GM10847 (cell line): ENCODE results near the gene S1PR3.

Source experiments
- POLR2A ChIP-seq: IDR thresholded peaks from 2 replicates; pipeline ENCODE4 v1.6.1; 2011; ENCODE audit not compliant: insufficient read length; ENCODE audit errors: extremely low read depth

Gene S1PR3

DNA sequence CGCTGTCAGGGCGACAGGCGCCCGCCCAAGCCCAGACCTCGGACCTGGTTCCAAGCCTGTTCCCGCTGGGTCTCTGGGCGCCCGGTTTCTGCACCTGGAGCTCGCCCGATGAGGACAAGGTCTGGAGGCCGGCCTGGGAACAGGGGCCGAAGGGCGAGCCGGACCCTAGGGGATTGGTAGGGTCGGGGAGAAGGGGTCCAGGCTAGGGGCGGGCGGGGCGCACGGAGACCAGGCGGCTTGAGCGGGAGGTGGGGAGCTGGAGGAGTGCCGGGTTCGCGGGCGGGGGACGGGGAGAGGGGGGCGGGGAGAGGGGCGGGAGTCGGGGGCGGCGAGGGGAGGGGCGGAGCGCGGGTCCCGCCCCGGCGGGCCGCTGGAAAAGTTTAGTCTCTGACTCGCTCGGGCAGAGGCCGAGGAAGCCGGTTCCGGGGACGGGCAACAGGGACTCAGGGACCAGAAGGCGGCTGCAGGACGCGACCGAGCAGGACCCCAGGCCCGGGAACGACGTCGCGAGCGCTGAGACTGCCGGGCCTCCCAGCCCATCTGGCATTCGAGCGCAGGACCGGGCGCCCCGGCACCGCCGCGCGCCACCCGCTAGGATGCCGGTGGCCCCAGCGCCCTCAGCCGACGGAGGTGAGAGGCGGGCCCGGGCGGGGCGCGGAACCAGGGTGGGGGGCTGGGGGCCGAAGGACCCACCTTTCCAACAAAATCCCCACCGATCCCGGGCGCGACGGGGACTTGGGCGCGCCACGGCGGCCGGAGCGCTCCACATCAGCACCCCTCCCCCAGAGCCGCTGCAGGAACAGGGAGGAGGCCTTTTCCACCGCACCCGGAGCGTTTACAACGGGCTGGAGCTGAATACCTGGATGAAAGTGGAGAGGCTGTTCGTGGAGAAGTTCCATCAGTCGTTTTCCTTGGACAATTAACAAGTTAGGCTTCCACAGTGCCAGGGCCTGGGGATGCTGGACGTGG is at the start of gene S1PR3:
S1PR3 (plus strand) TSS at position 403 of the 969 bp plus-strand sequence. CDS start 9,733 bp downstream, outside the sequence.
- TF ChIP-seq POLR2A: no peak

DNA sequence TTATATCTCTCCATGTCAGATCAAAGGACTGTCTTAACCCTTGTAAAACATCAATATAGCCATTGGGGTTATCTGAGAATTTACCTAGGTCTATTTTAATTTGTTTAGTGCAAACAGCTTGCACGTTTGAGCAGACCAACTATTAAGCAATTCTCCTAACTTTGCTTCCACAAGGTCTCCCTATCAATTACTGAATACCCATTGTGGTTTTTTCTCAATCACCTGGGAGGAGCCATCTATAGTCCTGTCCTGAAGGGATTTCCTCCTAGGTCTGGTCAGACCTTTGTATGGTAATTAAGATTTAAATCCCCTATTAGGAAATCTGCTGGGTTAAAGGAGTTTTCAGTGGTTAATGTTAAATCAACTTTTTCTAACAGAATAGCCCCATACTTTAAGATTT is 48.9 kb upstream of the S1PR3 start:
- TF ChIP-seq POLR2A: no peak

DNA sequence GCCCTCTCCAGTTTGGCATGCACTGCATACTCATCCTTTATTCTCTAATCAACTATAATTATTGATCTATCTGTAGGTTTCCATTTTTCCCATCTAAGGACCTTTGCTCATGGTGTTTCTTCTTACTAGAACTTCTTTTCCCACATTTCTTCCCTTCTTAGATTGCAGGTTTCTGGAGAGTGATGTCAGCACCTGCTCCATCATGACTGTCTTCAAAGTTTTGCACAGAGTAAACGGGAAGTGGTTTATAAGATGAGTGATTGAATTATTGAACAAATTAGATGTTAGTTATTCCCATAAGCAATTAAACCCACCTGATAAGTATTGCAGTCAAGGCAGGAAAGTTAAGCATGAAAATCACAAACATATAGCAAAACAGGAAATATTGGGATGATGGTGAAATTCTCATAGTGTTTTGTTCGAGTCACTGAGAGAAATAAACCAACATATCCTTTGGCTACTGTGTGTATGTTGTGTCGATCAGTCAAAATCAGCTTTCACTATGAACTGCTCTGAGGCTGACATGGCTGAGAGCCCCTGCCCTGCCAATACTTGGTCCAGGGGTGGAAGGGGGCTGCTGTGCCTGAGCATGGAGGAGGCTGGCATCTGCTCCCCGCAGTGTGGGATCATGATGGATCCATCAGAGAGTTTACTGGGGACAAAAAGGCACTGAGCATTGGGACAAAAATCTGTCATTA is 45.5 kb upstream of the S1PR3 start:
- no peak for TF ChIP-seq POLR2A

DNA sequence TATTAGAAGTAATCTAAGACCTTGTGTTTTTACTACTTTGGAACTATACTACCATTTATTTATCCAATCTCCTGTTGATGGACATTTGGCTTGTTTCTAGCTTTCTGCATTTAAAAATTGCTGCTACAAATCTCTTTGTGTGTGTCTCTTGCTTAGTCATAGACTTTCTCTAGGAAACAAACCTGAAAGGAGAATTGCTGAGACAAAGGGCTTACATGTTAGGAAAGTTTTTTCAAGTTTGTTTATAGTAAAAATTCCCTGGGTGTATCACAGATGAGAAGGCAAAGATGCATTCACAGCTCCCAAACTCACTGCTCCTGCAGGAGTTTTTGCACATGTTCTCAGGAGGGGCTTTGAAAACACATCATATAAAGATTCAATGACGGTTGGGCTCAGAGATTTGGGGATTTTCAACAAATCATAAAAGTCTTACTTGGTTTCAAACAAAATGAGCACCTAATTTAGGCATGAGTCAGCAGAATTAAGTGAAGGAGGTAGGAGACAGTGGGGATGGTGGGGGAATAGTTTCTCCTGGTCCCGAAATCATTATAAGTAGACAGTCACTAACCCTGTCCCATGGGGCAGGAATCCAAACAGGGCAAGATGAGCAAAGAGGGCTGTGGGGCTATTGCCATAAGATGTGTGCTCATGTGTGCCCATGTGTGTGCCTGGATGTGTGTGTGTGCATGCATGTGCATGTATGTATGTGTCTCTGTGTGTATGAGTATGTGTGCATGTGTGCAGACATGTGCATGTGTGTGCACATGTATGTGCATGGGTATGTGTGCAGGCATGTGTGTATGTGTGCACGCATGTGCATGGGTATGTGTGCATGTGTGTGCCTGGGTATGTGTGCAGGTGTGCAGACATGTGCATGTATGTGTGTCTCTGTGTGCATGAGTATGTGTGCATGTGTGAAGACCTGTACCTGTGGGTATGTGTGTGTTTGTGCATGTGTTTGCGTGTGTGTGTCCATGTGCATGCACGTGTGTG is 43.4 kb upstream of the S1PR3 start:
- no peak for TF ChIP-seq POLR2A

DNA sequence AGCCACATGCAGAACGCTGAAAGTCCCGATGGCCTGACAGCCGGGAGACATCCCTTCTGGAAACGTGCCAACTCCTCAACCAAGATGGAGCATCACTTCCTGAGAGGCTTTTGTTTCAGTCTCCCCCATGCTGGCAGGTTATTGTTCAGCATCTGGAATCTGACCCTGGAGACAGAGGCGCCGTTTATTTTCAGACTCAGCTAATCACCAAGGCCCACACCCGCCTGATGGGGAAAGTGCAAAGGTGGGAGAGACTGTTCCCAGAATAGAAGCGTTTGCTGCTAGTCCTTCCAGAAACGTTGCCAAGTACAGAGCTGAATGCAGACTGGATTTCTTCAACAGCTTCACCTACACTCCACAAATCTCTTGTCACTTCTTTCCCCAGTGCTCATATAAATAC is 41.8 kb upstream of the S1PR3 start:
- TF ChIP-seq POLR2A: no peak

DNA sequence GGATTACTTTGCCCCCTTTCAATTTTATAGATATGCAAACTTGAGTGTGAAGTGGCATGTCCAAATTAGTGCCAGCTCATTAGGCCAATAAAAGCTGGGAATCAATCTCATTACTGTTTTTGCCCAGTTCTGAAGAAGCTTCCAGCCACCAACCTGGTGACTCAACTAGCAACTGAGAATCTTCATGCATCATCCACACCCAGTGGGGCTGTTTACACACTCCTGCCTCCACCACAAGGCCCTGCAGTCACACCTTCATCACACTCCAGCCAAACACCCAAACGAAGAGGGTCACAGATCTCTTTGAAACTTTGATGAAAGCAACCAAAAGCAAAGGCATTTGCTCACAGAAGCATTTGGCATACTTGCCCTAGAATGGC is 41.3 kb upstream of the S1PR3 start:
- TF ChIP-seq POLR2A: no peak

DNA sequence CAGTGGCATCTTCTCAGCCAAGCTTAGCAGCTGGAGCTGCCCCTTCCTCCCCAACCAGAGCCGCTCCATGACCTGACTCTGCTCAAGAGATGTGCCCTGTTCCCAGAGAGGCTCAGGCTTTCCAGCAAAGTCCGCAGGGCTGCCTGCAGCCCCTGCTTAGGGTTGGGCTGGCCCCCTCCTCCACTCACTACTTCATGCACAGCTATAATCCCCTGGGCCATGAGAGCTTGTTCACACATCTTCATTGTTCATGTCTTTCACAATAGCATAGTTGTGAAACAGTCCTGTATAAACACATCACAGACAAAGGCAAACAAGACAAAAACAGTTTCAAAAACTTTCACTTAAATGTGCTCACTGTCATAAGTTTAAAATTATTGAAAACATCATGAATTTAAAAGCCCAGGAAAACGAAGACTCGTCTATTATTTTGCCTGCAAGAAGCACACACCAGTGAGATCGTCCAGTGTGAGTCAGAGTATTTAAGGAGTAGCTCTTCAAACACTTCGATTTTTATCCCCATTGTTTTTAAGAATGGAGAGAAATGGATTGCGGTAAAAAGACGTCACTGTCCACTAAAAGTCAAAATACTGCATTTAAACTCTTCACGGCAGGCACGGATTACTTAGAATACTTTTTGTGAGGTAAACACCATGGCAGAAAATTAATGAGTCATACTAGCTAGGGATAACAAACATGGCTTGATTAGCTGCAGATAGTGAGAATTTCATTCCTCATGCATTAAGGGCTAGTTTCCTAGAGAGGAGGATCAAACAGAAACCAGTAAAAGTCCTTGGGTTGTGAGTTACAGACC is 40.7 kb upstream of the S1PR3 start:
- no peak for TF ChIP-seq POLR2A

DNA sequence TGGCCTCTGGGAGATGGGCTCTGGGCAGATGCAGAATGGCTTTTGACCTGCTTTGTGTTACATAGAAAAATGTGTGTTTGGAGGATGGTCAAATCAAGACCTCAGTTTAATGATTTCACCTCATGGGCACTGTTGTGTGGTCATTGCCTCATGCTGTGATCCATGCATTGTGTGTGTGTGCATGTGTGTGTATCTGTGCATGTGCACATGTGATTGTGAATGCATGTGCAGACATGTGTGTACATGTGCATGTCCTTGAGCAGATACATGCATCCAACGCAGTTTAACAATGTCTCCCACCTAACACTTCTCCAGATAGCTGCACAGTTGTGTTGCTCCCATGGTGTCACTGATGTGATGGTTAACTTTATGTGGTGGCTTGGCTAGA is 40.1 kb upstream of the S1PR3 start:
- TF ChIP-seq POLR2A: no peak

GRCh38 chr9:88952086-88952615 is 39.1 kb upstream of the S1PR3 start:
- TF ChIP-seq POLR2A: no peak

DNA sequence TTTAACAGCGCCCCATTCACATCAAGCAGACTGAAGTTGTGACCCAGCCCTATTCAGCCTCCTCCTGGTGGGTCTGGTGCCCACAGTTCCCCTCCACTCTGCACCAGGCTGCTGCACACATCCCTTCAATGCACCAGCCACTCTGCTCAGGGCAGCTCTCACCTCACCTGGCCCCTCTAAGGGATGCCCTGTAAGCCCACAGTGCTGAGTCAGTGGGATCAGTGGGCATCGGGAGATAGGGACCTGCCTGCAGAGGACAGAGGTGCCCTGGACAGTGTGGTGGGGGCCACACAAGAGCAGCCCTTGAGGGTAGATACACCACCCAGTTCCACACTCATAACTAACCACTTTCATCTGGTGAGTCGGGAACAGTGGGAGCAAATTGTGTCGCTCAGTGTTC is 38.3 kb upstream of the S1PR3 start:
- TF ChIP-seq POLR2A: no peak

- no peak for TF ChIP-seq POLR2A
Measured at GRCh38 chr9:88953381-88954029, 37.8 kb upstream of the S1PR3 start.

DNA sequence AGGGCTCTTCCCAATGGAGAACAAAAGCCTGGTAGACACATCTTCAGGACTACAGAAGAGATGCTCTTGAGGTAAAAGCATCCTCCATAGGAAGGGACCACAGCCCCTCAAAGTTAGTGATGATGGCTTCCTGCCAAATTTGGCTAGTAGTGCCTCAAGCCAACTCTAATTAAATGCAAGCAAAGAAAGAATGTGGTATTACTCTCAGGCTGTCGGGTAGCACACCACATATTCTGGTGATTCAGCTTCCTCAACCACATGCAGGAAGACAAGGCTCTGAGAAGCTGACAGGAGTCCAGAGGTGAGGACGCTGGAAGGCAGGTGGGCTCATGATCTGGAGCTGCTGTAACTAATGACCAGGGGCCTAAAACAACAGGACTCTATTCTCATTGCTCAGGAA is 37.2 kb upstream of the S1PR3 start:
- no peak for TF ChIP-seq POLR2A

DNA sequence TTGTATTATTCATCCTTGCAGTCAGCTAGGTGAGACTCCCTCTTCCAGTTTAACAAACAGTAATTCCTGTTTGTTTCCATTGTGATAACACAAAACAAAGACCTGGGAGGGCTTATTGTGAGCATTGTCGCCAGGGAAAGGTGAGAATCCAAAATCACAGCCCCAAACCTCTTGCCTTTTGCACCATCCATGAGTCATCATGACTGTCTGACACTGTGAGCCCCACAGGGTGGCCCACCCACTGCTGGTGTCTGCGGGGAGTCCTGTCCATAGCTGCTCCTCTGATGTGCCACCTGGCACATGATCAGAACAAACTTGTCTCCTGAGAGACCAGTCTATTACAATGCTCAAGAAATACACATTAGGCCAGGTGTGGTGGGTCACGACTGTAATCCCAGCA is 33.7 kb upstream of the S1PR3 start:
- TF ChIP-seq POLR2A: no peak
